Stimulated activated effector memory CD8-positive, alpha-beta T cell treated with anti-CD3 and anti-CD28 coated beads, Interleukin-12 subunit alpha, Interleukin-12 subunit beta, amount 100 ng/mL, for 72 hours (primary cell): ENCODE measurements around the gene TASP1.
"Not testable (repeated sequence)": the region's sequence is repeated elsewhere in the genome, so short reads cannot be mapped to it uniquely, and the experiment has no call there.

Experiments
- ATAC-seq: fragments of 150-1000 bp; cut with Tn5 transposase; 2 replicates; pipeline ENCODE4 v1.10.0; 2021
- DNase-seq, 2 donors: peaks; one replicate each; pipeline ENCODE4 v3.0.0; 2021 to 2022; ENCODE audit warnings: low spot score in 2 of 2
- H3K27ac Mint-ChIP-seq: one replicate; pipeline ENCODE4 v1.8.0; 2022; ENCODE audit warnings: mild to moderate bottlenecking, mixed read lengths
- H3K36me3 Mint-ChIP-seq: one replicate; pipeline ENCODE4 v1.8.0; 2022; ENCODE audit warnings: mild to moderate bottlenecking, mixed read lengths
- H3K4me1 Mint-ChIP-seq: one replicate; pipeline ENCODE4 v1.8.0; 2022; ENCODE audit warnings: mixed read lengths
- H3K4me3 Mint-ChIP-seq: one replicate; pipeline ENCODE4 v1.8.0; 2022; ENCODE audit warnings: mild to moderate bottlenecking, mixed read lengths
- H3K9me3 Mint-ChIP-seq: one replicate; pipeline ENCODE4 v1.8.0; 2022; ENCODE audit warnings: mixed read lengths

TASP1 gene

GRCh38 chr20:13357782-13358181, 280.9 kb downstream of the TASP1 start:
- ATAC-seq = not testable (repeated sequence)

GRCh38 chr20:13356591-13356990, 282.1 kb downstream of the TASP1 start:
- ATAC-seq (no peak), DNase-seq (no peak)
- Mint-ChIP-seq H3K4me1 (no peaks in the 10 kb centered on the region), H3K9me3 (peaks cover 14% of the 10 kb centered on the region), H3K4me3 (no peak overlapping the region), H3K27ac (no peak overlapping the region), H3K36me3 (no peaks in the 10 kb centered on the region)

More at GRCh38 chr20:13357782-13358181, 280.9 kb downstream of the TASP1 start:
- not testable (repeated sequence) for H3K4me3 Mint-ChIP-seq, H3K36me3 Mint-ChIP-seq, H3K4me1 Mint-ChIP-seq, DNase-seq, H3K27ac Mint-ChIP-seq
- peaks cover 14% of the 10 kb centered on the region for H3K9me3 Mint-ChIP-seq

DNA sequence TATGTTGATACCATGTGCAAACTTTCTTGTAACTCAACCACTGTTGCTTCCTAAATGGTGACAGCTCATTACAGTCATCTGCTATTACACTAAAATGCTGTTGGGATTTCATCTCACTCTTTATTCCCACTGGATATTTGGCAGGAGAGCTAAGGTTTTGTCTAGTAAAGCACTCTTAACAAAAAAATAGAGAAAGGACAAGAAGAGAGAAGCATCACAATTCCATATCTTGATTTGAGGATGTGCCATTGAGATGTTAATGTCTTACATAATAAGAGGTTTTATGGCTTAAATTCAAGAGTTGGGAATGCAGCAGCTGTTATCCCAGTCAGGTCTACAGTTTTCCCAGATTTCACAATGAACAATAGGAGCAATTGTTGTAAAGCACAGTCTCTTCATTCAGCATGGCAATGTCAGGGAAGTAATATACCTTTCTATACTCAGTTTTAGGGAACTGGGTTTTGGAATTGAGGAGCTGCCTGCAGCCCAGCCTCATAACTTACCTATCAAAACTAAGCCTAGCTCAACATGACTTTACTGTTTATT, 282.7 kb downstream of the TASP1 start:
- Mint-ChIP-seq H3K9me3 (peaks cover 9% of the 10 kb centered on the region), H3K4me1 (no peaks in the 10 kb centered on the region), H3K27ac (no peak overlapping the region), H3K4me3 (no peak overlapping the region), H3K36me3 (no peaks in the 10 kb centered on the region)
- ATAC-seq = no peak
- no peak for DNase-seq

- DNase-seq (no peak), ATAC-seq (no peak)
- Mint-ChIP-seq H3K4me1 (no peaks in the 10 kb centered on the region), H3K36me3 (no peaks in the 10 kb centered on the region), H3K9me3 (peaks cover 5% of the 10 kb centered on the region), H3K4me3 (no peak overlapping the region), H3K27ac (no peak overlapping the region)
Measured at GRCh38 chr20:13355411-13355810, 283.3 kb downstream of the TASP1 start.

DNA sequence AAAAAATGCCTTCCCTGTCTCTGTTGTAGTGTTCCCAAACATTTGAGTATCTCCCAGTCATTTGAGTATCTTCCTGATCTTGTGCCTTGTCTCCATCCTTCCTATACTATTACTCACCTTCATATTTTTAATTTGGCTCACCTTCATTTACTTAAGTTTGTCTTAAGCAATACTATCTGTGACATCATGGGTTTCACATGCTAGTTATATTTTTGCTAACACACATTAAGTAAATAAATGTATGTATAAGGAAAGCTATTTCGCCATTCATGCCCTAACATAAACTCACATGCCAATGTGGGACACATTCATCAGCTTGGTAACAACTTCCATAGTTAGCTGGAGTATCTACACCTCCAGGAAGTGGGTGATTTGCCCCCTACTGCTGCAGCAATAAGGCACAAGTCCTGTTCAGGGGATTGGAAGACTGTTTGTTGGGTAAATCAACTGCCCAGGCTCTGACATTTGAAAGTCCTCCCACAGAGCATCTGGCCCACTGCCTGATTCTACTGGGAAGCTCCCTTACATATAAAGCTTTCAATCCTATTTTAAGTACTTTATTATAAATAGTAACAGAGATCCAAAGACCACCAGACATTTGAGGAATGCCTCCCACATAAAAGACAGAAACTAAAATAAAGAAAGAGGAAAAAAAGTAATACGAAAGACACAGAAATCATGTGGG, 285.3 kb downstream of the TASP1 start:
- Mint-ChIP-seq H3K36me3 (no peaks in the 10 kb centered on the region), H3K4me3 (no peak overlapping the region), H3K9me3 (no peaks in the 10 kb centered on the region), H3K27ac (no peak overlapping the region), H3K4me1 (no peaks in the 10 kb centered on the region)
- ATAC-seq (no peak), DNase-seq (no peak)

DNA sequence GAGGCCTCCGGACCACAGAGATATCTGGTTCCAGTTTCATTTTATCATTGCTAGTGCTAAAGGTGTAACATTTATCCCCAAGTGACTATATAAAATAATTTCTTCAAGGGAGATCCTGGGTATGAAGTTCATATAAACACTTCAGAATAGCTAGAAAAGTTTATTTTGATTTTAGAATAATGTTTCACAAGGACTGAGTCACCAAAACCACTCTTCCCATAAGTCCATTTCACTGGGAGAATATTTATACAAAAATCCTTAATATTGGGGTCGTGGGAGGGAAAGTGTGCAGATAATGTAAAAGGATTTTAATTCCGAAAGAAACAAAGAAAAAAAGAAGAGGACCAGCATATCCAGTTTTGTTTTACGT, 289.5 kb downstream of the TASP1 start:
- Mint-ChIP-seq H3K27ac (no peak overlapping the region), H3K4me1 (no peaks in the 10 kb centered on the region), H3K9me3 (no peaks in the 10 kb centered on the region), H3K4me3 (no peak overlapping the region), H3K36me3 (no peaks in the 10 kb centered on the region)
- DNase-seq = no peak
- no peak for ATAC-seq

- Mint-ChIP-seq H3K9me3 (peaks cover 4% of the 10 kb centered on the region), H3K4me1 (no peaks in the 10 kb centered on the region), H3K27ac (no peak overlapping the region), H3K36me3 (no peaks in the 10 kb centered on the region), H3K4me3 (no peak overlapping the region)
- DNase-seq = no peak
- no peak for ATAC-seq
Measured at GRCh38 chr20:13348311-13349234, 290.2 kb downstream of the TASP1 start.

DNA sequence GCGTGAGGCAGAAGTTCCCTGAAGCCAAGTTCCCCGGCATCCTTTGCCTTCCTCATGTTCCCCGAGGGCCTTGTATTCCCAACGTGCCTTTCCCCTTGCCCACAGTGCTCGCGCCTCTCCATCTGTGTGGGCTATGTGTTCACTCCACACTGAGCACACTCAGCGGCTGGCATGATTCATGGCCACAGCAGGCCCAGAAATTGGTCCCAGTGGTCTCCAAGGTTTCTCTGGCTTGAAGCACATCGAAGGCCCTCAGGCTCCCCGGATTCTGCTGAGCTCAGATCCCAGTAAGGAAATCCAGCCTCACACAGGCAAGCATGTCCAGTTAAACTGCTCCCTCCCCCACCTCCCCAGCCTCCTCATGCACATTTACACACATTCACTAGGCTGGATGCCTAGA, 294.1 kb downstream of the TASP1 start:
- ATAC-seq = no peak
- DNase-seq = no peak
- Mint-ChIP-seq H3K4me3 (no peak overlapping the region), H3K4me1 (no peaks in the 10 kb centered on the region), H3K9me3 (peaks cover 4% of the 10 kb centered on the region), H3K36me3 (no peaks in the 10 kb centered on the region), H3K27ac (no peak overlapping the region)

GRCh38 chr20:13342469-13343242, 296.1 kb downstream of the TASP1 start:
- no peak for DNase-seq
- no peaks in the 10 kb centered on the region for H3K4me1 Mint-ChIP-seq
- H3K9me3 Mint-ChIP-seq = peaks cover 4% of the 10 kb centered on the region
- ATAC-seq = no peak
- no peaks in the 10 kb centered on the region for H3K36me3 Mint-ChIP-seq
- H3K4me3 Mint-ChIP-seq = no peak overlapping the region
- H3K27ac Mint-ChIP-seq = no peak overlapping the region

DNA sequence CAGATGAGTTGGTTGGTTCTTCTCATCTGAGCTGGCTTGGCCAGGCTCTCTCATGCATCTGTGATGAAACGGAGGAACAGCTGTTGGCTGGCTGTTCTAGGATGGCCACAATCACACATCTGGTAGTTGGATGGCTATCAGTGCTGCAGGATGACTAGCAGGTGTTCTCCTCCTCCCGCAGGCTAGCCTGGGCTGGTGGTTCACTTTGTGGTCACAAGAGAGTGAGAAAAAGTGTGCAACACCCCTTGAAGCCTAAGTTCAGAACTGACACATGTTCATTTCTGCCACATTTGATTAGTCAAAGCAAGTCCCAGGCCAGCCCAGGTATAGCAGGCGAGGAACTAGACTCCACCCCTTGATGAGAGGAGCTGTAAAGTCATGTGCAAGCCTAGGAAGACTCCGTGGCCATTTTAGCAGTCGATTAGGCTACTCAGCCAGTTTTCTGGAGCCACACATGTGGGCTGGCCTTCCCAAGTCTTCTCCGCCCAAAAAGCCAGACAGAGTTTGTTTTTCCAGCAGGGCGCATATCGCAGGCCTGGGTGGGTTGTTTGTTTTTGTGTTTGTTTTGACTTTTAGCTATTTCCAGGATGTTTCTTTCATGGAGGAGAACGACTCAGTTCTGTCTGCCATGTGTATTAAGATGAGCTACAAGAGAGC, 296.9 kb downstream of the TASP1 start:
- Mint-ChIP-seq H3K36me3 (no peaks in the 10 kb centered on the region), H3K9me3 (peaks cover 4% of the 10 kb centered on the region), H3K4me3 (no peak overlapping the region), H3K4me1 (no peaks in the 10 kb centered on the region), H3K27ac (no peak overlapping the region)
- DNase-seq = no peak
- ATAC-seq = peak; percentile 21

- Mint-ChIP-seq H3K4me3 (no peak overlapping the region), H3K4me1 (no peaks in the 10 kb centered on the region), H3K36me3 (no peaks in the 10 kb centered on the region), H3K27ac (no peak overlapping the region), H3K9me3 (peaks cover 8% of the 10 kb centered on the region)
- DNase-seq = no peak
- no peak for ATAC-seq
Measured at GRCh38 chr20:13340088-13340487, 298.6 kb downstream of the TASP1 start.
